OCI-M2 (cell line): ENCODE results near the gene IGSF23.
"Not testable (repeated sequence)": the region's sequence is repeated elsewhere in the genome, so short reads cannot be mapped to it uniquely, and the experiment has no call there.

Source experiments
- DNase-seq: peaks from one replicate; lab custom pipeline; 2025; ENCODE audit not compliant: unreplicated experiment; lab: John Stamatoyannopoulos, UW

IGSF23 gene

GRCh38 chr19:44587963-44588770 is 25.2 kb upstream of the IGSF23 start:
- no peak for DNase-seq

GRCh38 chr19:44588771-44589112 is 24.6 kb upstream of the IGSF23 start:
- no peak for DNase-seq

- no peak for DNase-seq
Measured at GRCh38 chr19:44590245-44591059, 22.9 kb upstream of the IGSF23 start.

GRCh38 chr19:44591340-44591993 is 21.9 kb upstream of the IGSF23 start:
- DNase-seq: not testable (repeated sequence)

GRCh38 chr19:44592451-44592890 is 20.9 kb upstream of the IGSF23 start:
- no peak for DNase-seq

- no peak for DNase-seq
Measured at GRCh38 chr19:44593294-44593693, 20.1 kb upstream of the IGSF23 start.

- not testable (repeated sequence) for DNase-seq
Measured at GRCh38 chr19:44593866-44594266, 19.5 kb upstream of the IGSF23 start.

- no peak for DNase-seq
Measured at GRCh38 chr19:44596428-44597130, 16.8 kb upstream of the IGSF23 start.

GRCh38 chr19:44597131-44597491 is 16.3 kb upstream of the IGSF23 start:
- no peak for DNase-seq

- no peak for DNase-seq
Measured at GRCh38 chr19:44598355-44598754, 15.0 kb upstream of the IGSF23 start.

GRCh38 chr19:44598880-44599279 is 14.5 kb upstream of the IGSF23 start:
- DNase-seq: no peak

GRCh38 chr19:44600466-44600865 is 12.9 kb upstream of the IGSF23 start:
- no peak for DNase-seq

- DNase-seq: no peak
Measured at GRCh38 chr19:44602081-44602480, 11.3 kb upstream of the IGSF23 start.

GRCh38 chr19:44603201-44603945 is 10.0 kb upstream of the IGSF23 start:
- no peak for DNase-seq

- no peak for DNase-seq
Measured at GRCh38 chr19:44604241-44604640, 9.1 kb upstream of the IGSF23 start.

- no peak for DNase-seq
Measured at GRCh38 chr19:44605547-44605946, 7.8 kb upstream of the IGSF23 start.

- DNase-seq: no peak
Measured at GRCh38 chr19:44607049-44607448, 6.3 kb upstream of the IGSF23 start.

- DNase-seq: no peak
Measured at GRCh38 chr19:44607917-44608316, 5.4 kb upstream of the IGSF23 start.

GRCh38 chr19:44608391-44608821 is 5.0 kb upstream of the IGSF23 start:
- no peak for DNase-seq

GRCh38 chr19:44609219-44609618 is 4.1 kb upstream of the IGSF23 start:
- DNase-seq: no peak
